Spleen (tissue), 11 donors: Measurements from ENCODE around the gene OPCML. TPM values are rescaled to one million over a fixed set of nuclear protein-coding genes. Genes with fewer than 3 reads are reported as not detected.

Experiments used
- DNase-seq: peaks from one replicate; pipeline ENCODE4 v3.0.0-alpha.2; 2020
- H3K27ac ChIP-seq, 8 donors: fragments of 200-600 bp; sonication (generic) in 7 of 8; 1 replicate in 4 of 8; 2 replicates in 4 of 8; pipeline versions ENCODE4 v1.5.0 to v1.8.0; 2016 to 2021; ENCODE audit warnings: inconsistent platforms in 4 of 8, mild to moderate bottlenecking in 4 of 8, moderate library complexity in 1 of 8
- H3K27me3 ChIP-seq, 7 donors: fragments of 200-600 bp; sonication (generic) in 6 of 7; replicated peaks in 1 of 7; 1 replicate in 4 of 7; 2 replicates in 3 of 7; pipeline versions ENCODE4 v1.5.0 to v1.8.0; 2016 to 2021; ENCODE audit warnings: inconsistent platforms in 3 of 7, mild to moderate bottlenecking in 1 of 7
- H3K36me3 ChIP-seq, 6 donors: fragments of 200-600 bp; sonication (generic) in 5 of 6; 1 replicate in 4 of 6; 2 replicates in 2 of 6; pipeline versions ENCODE4 v1.5.0 to v1.8.0; 2016 to 2021; ENCODE audit warnings: inconsistent platforms in 2 of 6
- H3K4me1 ChIP-seq, 6 donors: fragments of 200-600 bp; sonication (generic) in 5 of 6; 1 replicate in 3 of 6; 2 replicates in 3 of 6; pipeline versions ENCODE4 v1.5.0 to v1.8.0; 2016 to 2021; ENCODE audit warnings: inconsistent platforms in 3 of 6
- H3K4me3 ChIP-seq, 8 donors: fragments of 200-600 bp; sonication (generic) in 7 of 8; 1 replicate in 4 of 8; 2 replicates in 4 of 8; pipeline versions ENCODE4 v1.5.0 to v1.8.0; 2016 to 2021; ENCODE audit warnings: inconsistent platforms in 4 of 8, mild to moderate bottlenecking in 4 of 8, moderate library complexity in 2 of 8
- H3K9me3 ChIP-seq, 8 donors: fragments of 200-600 bp; sonication (generic) in 7 of 8; 1 replicate in 4 of 8; 2 replicates in 4 of 8; pipeline versions ENCODE4 v1.5.0 to v1.8.0; 2016 to 2021; ENCODE audit warnings: inconsistent platforms in 4 of 8
- CTCF ChIP-seq, 11 experiments: fragments of 200-600 bp in 7 of 11; fragments of 450-650 bp in 4 of 11; sonication (generic) in 4 of 11; IDR thresholded peaks in 8 of 11; conservative IDR thresholded peaks in 3 of 11; 1 replicate in 7 of 11; 2 replicates in 4 of 11; pipeline versions ENCODE4 v1.4.0 to v1.8.0; 2016 to 2021; ENCODE audit warnings: antibody characterized with exemption in 11 of 11, inconsistent platforms in 4 of 11, mild to moderate bottlenecking in 1 of 11
- POLR2A ChIP-seq, 3 donors: fragments of 450-650 bp; IDR thresholded peaks; one replicate each; pipeline ENCODE4 v1.5.1; 2017; ENCODE audit warnings: antibody characterized with exemption in 3 of 3, mild to moderate bottlenecking in 1 of 3
- POLR2AphosphoS5 ChIP-seq, 3 donors: sonication (generic); formaldehyde crosslinking; IDR thresholded peaks; one replicate each; pipeline ENCODE4 v1.5.1; 2017; ENCODE audit warnings: antibody characterized with exemption in 3 of 3
- WGBS, 5 donors: extraction: QIAGEN DNeasy Blood & Tissue Kit in 3 of 5; methylation state at CpG; one replicate each; pipeline versions ENCODE4 v1.1.5 to v1.1.7; 2013 to 2018; 5-methylcytosine and 5-hydroxymethylcytosine counted together
- intact Hi-C: fragments of 100-400 bp; cut with DNase I; formaldehyde crosslinking; loops from one replicate; pipeline ENCODE4 v1.15.0; 2023; ENCODE audit warnings: low total_unique reads
- polyA plus RNA-seq, 3 donors: library from polyadenylated mRNA; stranded (reverse); fragments of 200-250 nt; gene quantifications; one replicate each; pipeline ENCODE4 v1.2.1, GENCODE V29; 2013
- total RNA-seq, 7 donors: library from RNA; depleted of rRNA in 3 of 7; stranded (reverse); fragments of >200 nt in 3 of 7; fragmentation: NEBNext Ultra II Directional in 4 of 7; extraction: Animal tissue kit (Norgen Biotek cat#: 25700) in 4 of 7; gene quantifications; one replicate each; pipeline versions ENCODE4 v1.1.0 to v1.2.1, GENCODE V29; 2016 to 2021
- donor health status: healthy with polysubstance abuse.
- donor health status: DM: no; HTN: no; CAD: no; lungs with moderate emphysema.
- donor health status: DM: no; HTN: no; CAD: no.
- donor health status: Bipolar disorder and iron deficiency.
- donor health status: healthy.
- donor health status: DM: no; HTN: no; CAD: no.
- donor health status: DM: yes; HTN: yes; CAD: no.

OPCML gene
- total and polyA plus RNA-seq, 10 donors = 0.09 to 10.7 (median 3.1) TPM

- DNase-seq = no peak
- Histone ChIP-seq H3K4me1 (no peaks in the 10 kb centered on the region), H3K36me3 (no peaks in the 10 kb centered on the region), H3K27me3 (no peaks in the 10 kb centered on the region), H3K9me3 (peaks cover 0 to 14% (median 0%) of the 10 kb centered on the region in 8 donors), H3K4me3 (no peak overlapping the region), H3K27ac (no peak overlapping the region)
- TF ChIP-seq POLR2AphosphoS5 (IDR thresholded peaks at IDR 0.05) (no peak), CTCF (IDR thresholded peaks at IDR 0.05 in 8 of 11, conservative IDR thresholded peaks at IDR 0.05 in 3 of 11) (no peak), POLR2A (IDR thresholded peaks at IDR 0.05) (no peak)
- intact Hi-C loops = no loop called here
- 58 to 79% (median 69%) methylated on average over 2 of the region's 2 CpGs for WGBS, 5 donors
Observed at GRCh38 chr11:132734217-132734616, 798.1 kb downstream of the OPCML start.

GRCh38 chr11:132728026-132728425 lies 804.3 kb downstream of the OPCML start:
- H3K36me3 ChIP-seq = no peaks in the 10 kb centered on the region
- no peak overlapping the region for H3K4me3 ChIP-seq
- TF ChIP-seq POLR2A (IDR thresholded peaks at IDR 0.05) (no peak), CTCF (IDR thresholded peaks at IDR 0.05 in 8 of 11, conservative IDR thresholded peaks at IDR 0.05 in 3 of 11) (no peak), POLR2AphosphoS5 (IDR thresholded peaks at IDR 0.05) (no peak)
- intact Hi-C loops = no loop called here
- no peaks in the 10 kb centered on the region for H3K27me3 ChIP-seq
- DNase-seq = no peak
- H3K9me3 ChIP-seq = peaks cover 0 to 11% (median 1%) of the 10 kb centered on the region in 8 donors
- H3K27ac ChIP-seq = peak overlapping the region in 1 of 8 donors; percentile 2
- 82 to 89% (median 86%) methylated on average over 14 of the region's 14 CpGs for WGBS, 5 donors
- H3K4me1 ChIP-seq = peaks cover 0 to 11% (median 0%) of the 10 kb centered on the region in 6 donors

- 66 to 76% (median 74%) methylated on average over 5 of the region's 5 CpGs for WGBS, 5 donors
- intact Hi-C loops = no loop called here
- Histone ChIP-seq H3K27me3 (no peaks in the 10 kb centered on the region), H3K27ac (no peak overlapping the region), H3K4me3 (no peak overlapping the region), H3K9me3 (peaks cover 0 to 8% (median 1%) of the 10 kb centered on the region in 8 donors), H3K36me3 (no peaks in the 10 kb centered on the region), H3K4me1 (peaks cover 0 to 14% (median 0%) of the 10 kb centered on the region in 6 donors)
- DNase-seq = no peak
- TF ChIP-seq POLR2AphosphoS5 (IDR thresholded peaks at IDR 0.05) (no peak), CTCF (IDR thresholded peaks at IDR 0.05 in 8 of 11, conservative IDR thresholded peaks at IDR 0.05 in 3 of 11) (no peak), POLR2A (IDR thresholded peaks at IDR 0.05) (no peak)
Observed at GRCh38 chr11:132721526-132721925, 810.8 kb downstream of the OPCML start.

- H3K27me3 ChIP-seq = no peaks in the 10 kb centered on the region
- intact Hi-C loops = no loop called here
- H3K4me1 ChIP-seq = peaks cover 0 to 14% (median 0%) of the 10 kb centered on the region in 6 donors
- 53 to 68% (median 61%) methylated on average over 4 of the region's 4 CpGs for WGBS, 5 donors
- no peak for DNase-seq
- no peak overlapping the region for H3K27ac ChIP-seq
- no peak overlapping the region for H3K4me3 ChIP-seq
- H3K36me3 ChIP-seq = no peaks in the 10 kb centered on the region
- peaks cover 0 to 2% (median 0%) of the 10 kb centered on the region in 8 donors for H3K9me3 ChIP-seq
- TF ChIP-seq POLR2A (IDR thresholded peaks at IDR 0.05) = no peak
Observed at GRCh38 chr11:132719684-132720083, 812.6 kb downstream of the OPCML start.
